OCI-LY7 (cell line): Measurements from ENCODE around the gene SLC7A11.

Experiments
- CTCF ChIP-seq: fragments of 200-600 bp; sonication (generic); conservative IDR thresholded peaks from 2 replicates; pipeline ENCODE4 v1.5.1; 2014; ENCODE audit warnings: mild to moderate bottlenecking, antibody characterized with exemption, low read length, moderate library complexity, mixed read lengths
- EZH2phosphoT487 ChIP-seq: fragments of 200-600 bp; sonication (generic); IDR thresholded peaks from 2 replicates; pipeline ENCODE4 v1.6.1; 2018; ENCODE audit warnings: low read depth, borderline replicate concordance, mild to moderate bottlenecking, mixed run types, antibody characterized with exemption, low read length, moderate library complexity, mixed read lengths

GRCh38 chr4:138182838-138183426, 59.2 kb downstream of the SLC7A11 start:
- TF ChIP-seq CTCF (peak; percentile 86), EZH2phosphoT487 (no peak)
